ENCODE data around the gene THSD7A. TPM values are rescaled to one million over a fixed set of nuclear protein-coding genes. Genes with fewer than 3 reads are reported as not detected.

THSD7A gene
- total RNA-seq, 1 experiment from 2014 or later: under 0.01 TPM

GRCh38 chr7:11703829-11704228 lies 128.2 kb downstream of the THSD7A start:
- DNase-seq (ENCODE audit: low read depth): no peak

DNA sequence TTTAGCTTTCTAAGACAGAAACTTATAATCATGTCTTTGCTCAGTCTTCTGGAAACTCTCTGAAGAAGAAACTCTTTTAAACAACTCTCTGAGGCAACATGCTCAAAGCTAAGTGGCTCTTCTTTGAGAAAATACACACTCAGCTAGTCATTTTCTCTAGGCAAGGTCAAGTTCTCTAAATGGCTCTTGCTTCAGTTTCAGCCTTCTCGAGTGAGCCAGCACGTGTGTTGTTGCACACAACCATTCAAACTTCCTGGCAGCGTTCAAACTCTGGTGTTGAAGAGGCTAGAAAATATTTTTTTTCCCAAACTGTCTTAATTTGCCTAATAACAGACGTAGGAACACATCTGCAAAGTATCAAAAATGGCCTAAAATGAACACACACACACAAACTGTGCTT lies 129.1 kb downstream of the THSD7A start:
- no peak for DNase-seq (ENCODE audit: low read depth)

DNA sequence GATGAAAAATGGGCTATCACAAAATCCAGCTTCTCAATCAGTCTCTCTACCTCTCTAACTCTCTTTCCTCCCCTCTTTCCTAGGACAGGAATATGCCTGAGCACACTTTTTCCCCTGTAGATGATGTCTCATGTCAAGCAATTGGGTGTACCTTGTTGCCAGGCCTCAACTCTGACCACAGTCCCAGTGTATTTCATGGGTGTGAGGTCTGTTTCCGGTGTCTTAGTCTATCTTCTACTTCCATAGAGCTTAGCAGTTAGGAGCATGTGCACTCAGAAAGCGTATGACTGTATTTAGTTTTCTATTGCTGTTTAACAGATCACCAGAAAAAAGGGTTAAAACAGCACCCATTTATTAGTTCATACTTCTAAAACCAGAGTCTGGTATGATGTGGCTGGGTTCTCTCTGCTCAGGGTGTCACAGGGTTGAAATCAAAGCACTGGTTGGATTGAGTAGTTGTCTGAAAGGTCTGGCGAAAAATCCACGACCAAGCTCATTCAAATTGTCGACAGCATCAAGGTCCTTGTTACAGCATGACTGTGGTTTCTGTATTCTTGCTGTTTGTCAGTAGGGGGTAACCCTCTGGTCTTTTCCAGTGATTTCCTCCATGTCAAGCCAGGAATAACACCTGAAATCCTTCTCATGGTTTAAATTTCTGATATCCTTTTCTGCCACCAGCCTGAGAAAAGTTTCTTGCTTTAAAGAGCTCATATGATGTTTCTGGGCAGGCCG lies 130.0 kb downstream of the THSD7A start:
- DNase-seq (ENCODE audit: low read depth): no peak

GRCh38 chr7:11699666-11700065 lies 132.3 kb downstream of the THSD7A start:
- no peak for DNase-seq (ENCODE audit: low read depth)

- no peak for DNase-seq (ENCODE audit: low read depth)
These were observed 133.6 kb downstream of the THSD7A start for GRCh38 chr7:11698384-11698871.

GRCh38 chr7:11690395-11690794 lies 141.6 kb downstream of the THSD7A start:
- DNase-seq (ENCODE audit: low read depth): no peak

- no peak for DNase-seq (ENCODE audit: low read depth)
These were observed 142.9 kb downstream of the THSD7A start for GRCh38 chr7:11689096-11689495.

GRCh38 chr7:11681461-11681860 lies 150.5 kb downstream of the THSD7A start:
- DNase-seq (ENCODE audit: low read depth): no peak

DNA sequence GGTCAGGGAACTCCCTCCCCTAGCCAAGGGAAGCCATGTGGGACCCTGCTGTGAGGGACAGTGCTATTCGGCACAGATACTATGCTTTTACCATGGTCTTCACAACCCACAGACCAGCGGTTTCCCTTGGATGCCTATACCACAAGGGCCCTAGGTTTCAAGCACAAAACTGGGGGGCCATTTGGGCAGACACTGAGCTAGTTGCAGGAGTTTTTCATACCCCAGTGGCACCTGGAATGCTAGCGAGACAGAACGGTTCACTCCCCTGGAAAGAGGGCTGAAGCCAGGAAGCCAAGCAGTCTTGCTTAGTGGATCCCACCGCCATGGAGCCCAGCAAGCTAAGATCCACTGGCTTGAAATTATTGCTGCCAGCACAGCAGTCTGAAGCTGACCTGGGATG lies 156.8 kb downstream of the THSD7A start:
- DNase-seq (ENCODE audit: low read depth): no peak

DNA sequence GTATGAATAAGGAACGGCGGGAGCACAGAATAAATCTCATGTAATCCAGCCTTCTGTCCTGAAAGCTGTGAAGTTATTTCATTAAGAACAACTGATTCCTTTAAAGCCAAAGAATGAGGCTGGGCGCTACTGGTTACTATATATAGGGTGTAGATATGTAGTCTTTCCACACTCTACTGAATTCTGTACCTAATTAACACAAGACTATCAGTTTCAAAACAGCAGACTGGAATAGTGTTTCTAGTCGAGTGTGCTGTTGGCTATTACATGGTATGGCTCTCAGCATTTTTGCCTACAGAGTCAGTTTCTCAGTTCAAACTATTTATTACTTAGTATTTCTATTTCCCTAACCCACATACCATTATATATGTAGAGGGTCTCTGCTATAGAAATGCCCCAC lies 163.3 kb downstream of the THSD7A start:
- DNase-seq (ENCODE audit: low read depth): no peak

DNA sequence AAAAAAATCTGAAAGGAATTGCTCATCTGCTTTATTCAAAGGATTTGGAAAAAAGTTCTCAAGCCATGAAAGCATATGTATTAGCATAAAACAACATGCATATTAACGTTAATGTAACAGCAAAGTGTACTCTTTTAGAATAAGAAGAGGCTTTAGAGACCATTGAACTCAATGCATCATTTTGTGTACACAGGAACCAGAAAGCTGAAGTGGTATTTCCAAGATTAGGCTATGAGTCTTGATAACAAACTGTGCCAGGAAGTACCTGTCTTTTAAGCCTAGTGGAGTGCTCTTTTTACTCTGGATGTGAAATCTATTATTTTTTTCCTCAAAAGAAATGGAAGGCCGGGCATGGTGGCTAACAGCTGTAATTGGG lies 164.2 kb downstream of the THSD7A start:
- DNase-seq (ENCODE audit: low read depth): no peak

DNA sequence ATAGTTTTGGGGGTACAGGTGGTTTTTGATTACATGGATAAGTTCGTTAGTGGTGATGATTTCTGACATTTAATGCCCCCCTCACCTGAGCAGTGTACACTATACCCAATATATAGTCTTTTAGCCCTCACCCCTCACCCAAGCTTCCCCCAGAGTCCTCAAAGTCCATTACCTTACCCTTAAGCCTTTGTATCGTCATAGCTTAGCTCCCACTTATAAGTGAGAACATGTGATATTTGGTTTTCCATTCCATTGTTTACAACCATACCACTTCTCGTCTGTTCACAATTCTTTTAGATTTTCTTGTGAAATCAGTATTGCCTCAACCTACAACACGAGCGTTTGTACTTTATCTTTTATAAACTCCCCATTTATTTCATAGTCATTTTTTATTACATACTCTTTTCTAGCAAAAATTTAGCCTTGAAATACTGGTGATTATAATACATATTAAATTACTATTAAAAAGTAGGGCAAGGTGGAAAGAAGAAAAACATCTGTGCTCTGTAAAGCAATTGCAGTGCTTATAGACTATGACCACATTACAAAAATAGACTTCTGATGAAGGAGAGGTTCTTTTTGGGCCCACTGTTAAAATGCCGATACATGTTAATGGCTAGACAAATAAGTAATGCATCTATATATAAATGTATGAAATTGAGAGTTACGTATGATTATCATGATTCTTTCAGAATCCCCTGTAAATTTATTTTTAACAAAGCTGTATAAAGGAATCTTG lies 164.8 kb downstream of the THSD7A start:
- DNase-seq (ENCODE audit: low read depth): no peak

GRCh38 chr7:11665357-11665756 lies 166.6 kb downstream of the THSD7A start:
- DNase-seq (ENCODE audit: low read depth): no peak

GRCh38 chr7:11655642-11656041 lies 176.4 kb downstream of the THSD7A start:
- no peak for DNase-seq (ENCODE audit: low read depth)

DNA sequence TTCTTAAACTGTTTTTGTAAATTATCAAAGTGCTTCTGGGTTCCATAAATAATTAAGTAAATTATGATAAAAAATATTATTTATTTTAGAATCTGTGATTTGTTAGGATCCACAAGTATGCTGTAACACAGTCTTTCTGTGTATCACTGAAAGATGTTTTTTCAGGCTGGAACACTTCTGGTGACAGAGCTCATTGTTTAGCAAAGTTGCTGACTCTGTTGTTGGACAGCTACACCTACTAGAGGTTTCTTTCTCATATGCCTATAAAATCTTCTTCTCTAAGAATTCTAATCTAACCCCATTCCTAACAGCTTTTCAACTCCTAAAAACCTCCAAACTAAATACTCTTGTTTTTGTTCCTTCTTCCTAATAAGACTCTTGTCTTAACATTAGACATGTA lies 176.8 kb downstream of the THSD7A start:
- DNase-seq (ENCODE audit: low read depth): no peak

DNA sequence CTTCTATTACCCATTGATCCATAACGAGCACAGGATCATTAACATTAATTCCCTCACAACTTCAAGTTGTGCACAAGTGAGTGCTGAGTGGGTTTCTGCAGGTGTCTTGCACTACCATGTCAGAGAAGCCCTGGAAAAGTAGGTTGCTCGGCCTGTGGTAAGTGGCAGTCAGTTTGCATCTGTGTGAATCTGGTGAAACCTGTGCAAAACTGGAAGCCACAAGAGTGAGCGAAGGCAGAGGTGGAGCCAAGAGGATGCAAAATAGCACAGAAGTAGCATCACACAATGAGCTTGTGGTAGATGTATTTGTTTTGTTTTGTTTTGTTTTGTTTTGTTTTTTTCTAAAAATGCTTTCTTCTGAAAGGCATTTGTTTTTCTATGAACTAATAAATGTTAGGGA lies 181.5 kb downstream of the THSD7A start:
- no peak for DNase-seq (ENCODE audit: low read depth)

DNA sequence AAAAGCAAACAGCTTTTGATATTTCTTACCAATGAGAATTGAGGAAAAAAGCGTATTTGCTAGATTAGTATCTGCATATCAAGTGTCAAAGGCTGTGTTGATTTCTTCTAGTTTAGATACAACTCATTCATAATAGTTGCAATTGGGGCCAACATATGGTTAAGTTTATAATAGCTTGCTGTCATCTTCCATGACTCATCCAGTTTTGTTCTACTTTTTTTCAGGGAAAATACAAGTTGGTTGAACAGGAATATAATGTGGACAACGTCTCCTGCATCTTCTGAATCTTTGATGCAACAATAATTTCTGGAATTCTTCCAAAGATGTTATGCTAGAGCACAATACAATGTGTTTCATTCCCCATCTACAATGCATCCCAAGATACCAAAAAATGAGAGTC lies 182.0 kb downstream of the THSD7A start:
- no peak for DNase-seq (ENCODE audit: low read depth)

DNA sequence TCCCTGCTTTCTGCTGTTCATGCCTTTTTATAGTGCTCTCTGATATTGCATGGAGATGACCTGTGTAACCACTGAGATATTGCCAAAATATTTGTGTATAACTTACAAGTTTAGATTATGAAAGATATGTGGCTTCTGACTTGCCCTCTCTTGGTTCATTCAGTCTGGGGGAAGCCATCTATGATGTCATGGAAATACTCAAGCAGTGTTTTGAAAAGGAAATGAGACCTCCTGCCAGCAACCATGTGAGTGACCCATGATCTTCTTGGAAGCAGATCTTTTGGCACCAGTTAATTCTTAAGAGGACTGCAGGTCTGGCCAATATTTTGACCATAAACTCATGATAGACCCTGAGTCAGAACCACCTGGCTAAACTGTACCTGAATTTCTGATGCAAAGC lies 183.0 kb downstream of the THSD7A start:
- DNase-seq (ENCODE audit: low read depth): no peak

GRCh38 chr7:11648101-11648500 lies 183.9 kb downstream of the THSD7A start:
- DNase-seq (ENCODE audit: low read depth): no peak

GRCh38 chr7:11642841-11643240 lies 189.2 kb downstream of the THSD7A start:
- DNase-seq (ENCODE audit: low read depth): no peak

DNA sequence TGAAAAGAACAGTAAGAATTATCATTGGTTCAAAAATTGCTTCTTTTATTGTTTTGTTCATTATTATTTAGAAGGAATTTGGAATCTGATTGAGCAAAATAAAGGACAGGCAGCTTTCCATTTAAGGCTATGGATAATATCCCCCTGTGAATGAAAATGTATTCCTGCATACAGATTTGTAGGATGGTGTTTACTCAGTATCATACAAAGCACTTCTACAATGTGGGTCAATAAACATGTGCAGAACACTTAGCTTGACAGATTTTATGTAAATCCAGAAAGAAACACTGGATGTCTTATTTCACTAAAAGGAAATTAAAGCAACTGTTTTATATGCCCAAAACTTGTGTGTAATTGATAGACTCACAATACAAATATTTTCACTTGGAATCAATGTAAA lies 189.7 kb downstream of the THSD7A start:
- DNase-seq (ENCODE audit: low read depth): no peak

DNA sequence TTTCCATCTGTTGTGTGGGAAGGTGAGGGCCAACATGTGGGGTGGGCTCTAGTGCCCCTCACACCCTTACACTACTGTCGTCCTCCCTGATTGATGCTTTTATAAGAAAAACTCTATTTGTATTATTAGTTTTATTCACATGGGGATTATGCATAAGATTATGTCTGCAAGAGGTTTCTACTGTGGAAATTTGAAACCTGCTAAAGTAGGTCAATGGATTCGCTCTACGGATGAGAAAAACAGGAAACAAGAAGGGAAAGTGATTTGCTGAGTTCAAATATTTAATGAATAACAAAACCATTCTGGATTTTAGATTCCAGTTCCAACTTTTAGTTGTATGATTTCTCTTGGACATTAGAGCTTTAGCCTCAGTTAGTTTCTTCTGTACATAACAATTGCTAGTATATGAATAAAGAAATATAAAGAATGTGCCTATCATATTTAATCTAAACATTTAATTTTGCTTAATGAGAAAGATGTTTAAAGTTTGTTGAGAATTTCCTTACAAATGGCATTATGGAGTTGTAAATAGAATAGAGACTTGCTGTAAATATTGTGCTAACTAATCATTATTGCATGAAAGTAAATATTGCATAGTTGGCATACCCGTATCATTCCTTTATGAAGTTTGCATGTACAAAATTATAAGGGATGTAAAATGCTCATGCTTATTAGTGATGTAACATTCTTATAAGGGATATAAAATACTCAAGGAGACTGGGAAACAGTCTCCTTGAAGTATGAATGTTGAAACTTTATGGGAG lies 193.8 kb downstream of the THSD7A start:
- DNase-seq (ENCODE audit: low read depth): no peak

- DNase-seq (ENCODE audit: low read depth): no peak
These were observed 195.7 kb downstream of the THSD7A start for GRCh38 chr7:11636274-11636673.
